ENCODE results near the gene DEXI. TPM values are rescaled to one million over a fixed set of nuclear protein-coding genes. Genes with fewer than 3 reads are reported as not detected.
"Not testable (repeated sequence)": the region's sequence is repeated elsewhere in the genome, so short reads cannot be mapped to it uniquely, and the experiment has no call there.

Gene DEXI
- total RNA-seq, 1 experiment from 2014 or later = 23.7 TPM

DNA sequence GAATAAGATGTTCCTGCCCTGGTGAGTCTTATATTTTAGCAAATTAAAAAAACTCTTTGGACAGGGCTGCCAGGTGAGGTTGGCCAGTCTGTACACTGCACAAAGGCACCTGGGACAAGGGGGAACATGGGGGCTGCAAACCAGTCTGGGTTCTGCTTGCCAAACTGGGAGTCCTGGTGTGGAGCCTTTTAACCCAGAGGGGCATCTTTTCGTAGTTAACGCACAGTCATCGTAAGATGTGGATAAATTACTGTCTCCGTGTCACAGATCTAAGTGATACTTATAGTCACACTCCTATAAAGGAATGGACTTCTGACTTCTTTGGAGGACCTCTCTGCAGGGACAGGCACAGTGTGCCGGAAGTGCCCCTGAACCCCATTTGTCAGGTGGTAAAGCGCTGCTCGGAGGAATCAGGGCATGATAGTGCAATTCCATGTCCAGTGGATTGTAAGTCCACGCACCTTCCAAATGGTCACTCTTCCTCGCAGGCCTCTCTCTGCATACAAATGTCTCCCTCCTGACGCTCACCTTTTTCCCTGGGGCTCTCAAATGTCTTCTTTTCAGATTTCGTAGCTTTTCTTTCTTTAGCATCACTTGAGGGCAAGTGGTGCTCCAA lies 14.7 kb downstream of the DEXI start:
- no peak overlapping the region for H3K27ac Mint-ChIP-seq (ENCODE audit: unreplicated experiment)
- BruUV-seq (replicated peaks) = no TSS peak
- no peaks in the 10 kb centered on the region for H3K9me3 Mint-ChIP-seq (ENCODE audit: unreplicated experiment)
- peaks cover 17% of the 10 kb centered on the region for H3K36me3 Mint-ChIP-seq (ENCODE audit: insufficient read depth, unreplicated experiment)
- Histone ChIP-seq H3K9me3 (no peaks in the 10 kb centered on the region), H3K36me3 (ENCODE audit: control insufficient read depth, insufficient read depth, low read length) (no peaks in the 10 kb centered on the region; the same call in 1 of the 2 replicates), H3K4me1 (peaks cover 8% of the 10 kb centered on the region; the same call in 1 of the 2 replicates), H3K27me3 (replicated peaks; ENCODE audit: control insufficient read depth, insufficient read depth, low read length) (no peaks in the 10 kb centered on the region), H3K4me3 (ENCODE audit: low read depth, low read length) (no peak overlapping the region)
- no peak for DNase-seq
- H3K4me3 Mint-ChIP-seq (ENCODE audit: unreplicated experiment) = no peak overlapping the region
- H3K27me3 Mint-ChIP-seq (ENCODE audit: insufficient read depth, unreplicated experiment) = no peaks in the 10 kb centered on the region
- ChIA-PET POLR2A (interaction anchor here (1.3 kb wide), 1 partner anchor 15 kb away, joined by 3 read pairs; the partner anchor contains the start of gene DEXI), CTCF (no interaction called here)
- no peaks in the 10 kb centered on the region for H3K4me1 Mint-ChIP-seq (ENCODE audit: low read depth, unreplicated experiment)
- intact Hi-C loops (cut with micrococcal nuclease; ENCODE audit: unreplicated experiment) = no loop called here
- TF ChIP-seq CTCF (IDR thresholded peaks at IDR 0.05; ENCODE audit: insufficient read depth in 1 of 2, low read depth in 1 of 2, low read length in 1 of 2, severe bottlenecking in 1 of 2, unreplicated experiment in 1 of 2) = no peak

DNA sequence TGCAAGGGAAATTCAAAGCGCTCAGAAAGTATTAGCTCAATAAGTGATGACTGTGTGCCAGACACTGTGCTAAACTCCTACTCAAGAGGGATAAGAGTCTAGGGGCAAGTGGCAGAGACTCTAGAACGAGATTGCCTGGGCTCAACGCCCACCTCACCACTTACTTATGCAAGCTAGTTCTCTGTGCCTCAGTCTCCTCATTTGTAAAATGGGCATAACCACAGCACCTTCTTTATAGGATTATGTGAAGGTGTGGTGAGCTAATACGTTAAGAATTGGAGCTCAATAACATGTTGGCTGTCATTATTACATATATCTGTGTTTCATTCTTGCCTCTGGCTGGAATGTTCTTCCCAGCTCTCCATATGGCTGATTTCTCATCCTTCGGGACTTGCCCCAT lies 15.4 kb downstream of the DEXI start:
- no peaks in the 10 kb centered on the region; the same call in 1 of the 2 replicates for H3K36me3 ChIP-seq (ENCODE audit: control insufficient read depth, insufficient read depth, low read length)
- Mint-ChIP-seq H3K27me3 (ENCODE audit: insufficient read depth, unreplicated experiment) (no peaks in the 10 kb centered on the region), H3K9me3 (ENCODE audit: unreplicated experiment) (no peaks in the 10 kb centered on the region), H3K36me3 (ENCODE audit: insufficient read depth, unreplicated experiment) (peaks cover 17% of the 10 kb centered on the region), H3K27ac (ENCODE audit: unreplicated experiment) (no peak overlapping the region), H3K4me3 (ENCODE audit: unreplicated experiment) (no peak overlapping the region), H3K4me1 (ENCODE audit: low read depth, unreplicated experiment) (no peaks in the 10 kb centered on the region)
- H3K4me1 ChIP-seq = peaks cover 8% of the 10 kb centered on the region; the same call in 1 of the 2 replicates
- no peak overlapping the region for H3K4me3 ChIP-seq (ENCODE audit: low read depth, low read length)
- H3K9me3 ChIP-seq = no peaks in the 10 kb centered on the region
- no peaks in the 10 kb centered on the region for H3K27me3 ChIP-seq (replicated peaks; ENCODE audit: control insufficient read depth, insufficient read depth, low read length)
- BruUV-seq (replicated peaks) = no TSS peak
- no peak for TF ChIP-seq CTCF (IDR thresholded peaks at IDR 0.05; ENCODE audit: insufficient read depth in 1 of 2, low read depth in 1 of 2, low read length in 1 of 2, severe bottlenecking in 1 of 2, unreplicated experiment in 1 of 2)
- DNase-seq = no peak
- intact Hi-C loops (cut with micrococcal nuclease; ENCODE audit: unreplicated experiment) = no loop called here
- ChIA-PET POLR2A (interaction anchor here (0.5 to 1.3 kb wide), 2 partner anchors 15 to 503 kb away, joined by 3 read pairs; partner anchors contain the start of gene DEXI), CTCF (no interaction called here)

GRCh38 chr16:10926094-10926493 lies 16.2 kb downstream of the DEXI start:
- Mint-ChIP-seq H3K4me1 (ENCODE audit: low read depth, unreplicated experiment) (no peaks in the 10 kb centered on the region), H3K27ac (ENCODE audit: unreplicated experiment) (no peak overlapping the region), H3K9me3 (ENCODE audit: unreplicated experiment) (no peaks in the 10 kb centered on the region), H3K27me3 (ENCODE audit: insufficient read depth, unreplicated experiment) (no peaks in the 10 kb centered on the region), H3K4me3 (ENCODE audit: unreplicated experiment) (no peak overlapping the region), H3K36me3 (ENCODE audit: insufficient read depth, unreplicated experiment) (peaks cover 11% of the 10 kb centered on the region)
- intact Hi-C loops (cut with micrococcal nuclease; ENCODE audit: unreplicated experiment) = no loop called here
- Histone ChIP-seq H3K4me1 (peaks cover 8% of the 10 kb centered on the region; the same call in 1 of the 2 replicates), H3K4me3 (ENCODE audit: low read depth, low read length) (no peak overlapping the region), H3K36me3 (ENCODE audit: control insufficient read depth, insufficient read depth, low read length) (no peaks in the 10 kb centered on the region; the same call in 1 of the 2 replicates), H3K27me3 (replicated peaks; ENCODE audit: control insufficient read depth, insufficient read depth, low read length) (no peaks in the 10 kb centered on the region), H3K9me3 (no peaks in the 10 kb centered on the region)
- no TSS peak for BruUV-seq (replicated peaks)
- POLR2A ChIA-PET = interaction anchor here (0.5 kb wide), 1 partner anchor 504 kb away, joined by 3 read pairs; no protein-coding TSS in a partner anchor
- TF ChIP-seq CTCF (IDR thresholded peaks at IDR 0.05; ENCODE audit: insufficient read depth in 1 of 2, low read depth in 1 of 2, low read length in 1 of 2, severe bottlenecking in 1 of 2, unreplicated experiment in 1 of 2) = no peak
- no peak for DNase-seq
- CTCF ChIA-PET = no interaction called here

GRCh38 chr16:10925285-10925684 lies 17.0 kb downstream of the DEXI start:
- H3K4me3 Mint-ChIP-seq (ENCODE audit: unreplicated experiment); DNase-seq; H3K4me3 ChIP-seq (ENCODE audit: low read depth, low read length); H3K27me3 Mint-ChIP-seq (ENCODE audit: insufficient read depth, unreplicated experiment); H3K36me3 ChIP-seq (ENCODE audit: control insufficient read depth, insufficient read depth, low read length); H3K27me3 ChIP-seq (replicated peaks; ENCODE audit: control insufficient read depth, insufficient read depth, low read length); POLR2A ChIA-PET; H3K27ac Mint-ChIP-seq (ENCODE audit: unreplicated experiment); intact Hi-C loops (cut with micrococcal nuclease; ENCODE audit: unreplicated experiment); H3K4me1 ChIP-seq; H3K4me1 Mint-ChIP-seq (ENCODE audit: low read depth, unreplicated experiment); BruUV-seq (replicated peaks); H3K9me3 Mint-ChIP-seq (ENCODE audit: unreplicated experiment); H3K9me3 ChIP-seq: not testable (repeated sequence)
- peaks cover 11% of the 10 kb centered on the region for H3K36me3 Mint-ChIP-seq (ENCODE audit: insufficient read depth, unreplicated experiment)
- CTCF ChIA-PET = interaction anchor here (0.7 kb wide), 1 partner anchor 367 kb away, joined by 4 read pairs; no protein-coding TSS in a partner anchor

All from Caco-2 (cell line).